Breast epithelium (tissue), 3 donors: ENCODE data around the gene TMPRSS6.

ENCODE experiments used
- POLR2A ChIP-seq: fragments of 450-650 bp; IDR thresholded peaks from one replicate; pipeline ENCODE4 v1.6.1; 2016; ENCODE audit warnings: antibody characterized with exemption, mild to moderate bottlenecking, moderate library complexity
- TF ChIP-seq, protein P1 (sequence below), 3 donors: fragments of 450-650 bp; IDR thresholded peaks; one replicate each; pipeline ENCODE4 v1.5.1; 2016 to 2017; ENCODE audit warnings: antibody characterized with exemption in 3 of 3, mild to moderate bottlenecking in 3 of 3, moderate library complexity in 3 of 3

DNA sequence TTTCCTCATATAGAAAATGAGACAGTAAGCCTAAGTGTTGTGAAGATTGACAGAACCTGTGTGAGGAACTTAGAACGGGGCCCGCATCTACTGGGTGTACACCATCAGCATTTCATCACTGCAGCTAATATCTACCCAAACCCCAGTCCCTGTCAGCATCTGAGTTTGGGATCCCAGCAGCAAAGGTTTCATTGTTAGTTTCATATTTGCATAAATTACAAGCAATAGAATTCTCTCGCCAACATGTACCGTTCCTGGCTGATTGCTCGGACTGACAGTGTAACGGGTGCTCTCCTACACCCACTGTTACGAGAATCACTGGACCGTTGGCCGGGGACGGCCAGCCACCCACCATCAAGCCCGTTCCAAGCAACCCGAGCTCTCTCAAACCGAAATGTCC, 10.4 kb upstream of the TMPRSS6 start:
- TF ChIP-seq, protein P1, sequence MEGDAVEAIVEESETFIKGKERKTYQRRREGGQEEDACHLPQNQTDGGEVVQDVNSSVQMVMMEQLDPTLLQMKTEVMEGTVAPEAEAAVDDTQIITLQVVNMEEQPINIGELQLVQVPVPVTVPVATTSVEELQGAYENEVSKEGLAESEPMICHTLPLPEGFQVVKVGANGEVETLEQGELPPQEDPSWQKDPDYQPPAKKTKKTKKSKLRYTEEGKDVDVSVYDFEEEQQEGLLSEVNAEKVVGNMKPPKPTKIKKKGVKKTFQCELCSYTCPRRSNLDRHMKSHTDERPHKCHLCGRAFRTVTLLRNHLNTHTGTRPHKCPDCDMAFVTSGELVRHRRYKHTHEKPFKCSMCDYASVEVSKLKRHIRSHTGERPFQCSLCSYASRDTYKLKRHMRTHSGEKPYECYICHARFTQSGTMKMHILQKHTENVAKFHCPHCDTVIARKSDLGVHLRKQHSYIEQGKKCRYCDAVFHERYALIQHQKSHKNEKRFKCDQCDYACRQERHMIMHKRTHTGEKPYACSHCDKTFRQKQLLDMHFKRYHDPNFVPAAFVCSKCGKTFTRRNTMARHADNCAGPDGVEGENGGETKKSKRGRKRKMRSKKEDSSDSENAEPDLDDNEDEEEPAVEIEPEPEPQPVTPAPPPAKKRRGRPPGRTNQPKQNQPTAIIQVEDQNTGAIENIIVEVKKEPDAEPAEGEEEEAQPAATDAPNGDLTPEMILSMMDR (IDR thresholded peaks at IDR 0.05): no peak
- no peak for TF ChIP-seq POLR2A
